B cell (primary cell): ENCODE results near the gene ANK3.

Source experiments
- CTCF ChIP-seq: fragments of 200-600 bp; IDR thresholded peaks from one replicate; pipeline ENCODE4 v1.8.0; 2022; ENCODE audit warnings: antibody characterized with exemption, mild to moderate bottlenecking
- EZH2 ChIP-seq: IDR thresholded peaks from 2 replicates; pipeline ENCODE4 v1.6.1; 2012; ENCODE audit warnings: borderline replicate concordance, low read depth, mild to moderate bottlenecking, moderate library complexity, low read length; ENCODE audit not compliant: insufficient read depth, poor library complexity, severe bottlenecking

- TF ChIP-seq CTCF = no peak
- TF ChIP-seq EZH2 = no peak
Observed at GRCh38 chr10:60031183-60031582, 358.5 kb downstream of the ANK3 start.
